ENCODE results near the gene TRHDE. TPM values are rescaled to one million over a fixed set of nuclear protein-coding genes. Genes with fewer than 3 reads are reported as not detected.

TRHDE gene
- total and polyA plus RNA-seq, 2 donors (not counting 1 experiment from before 2014, with no cell fraction given) = 7.3 to 8.8 TPM

DNA sequence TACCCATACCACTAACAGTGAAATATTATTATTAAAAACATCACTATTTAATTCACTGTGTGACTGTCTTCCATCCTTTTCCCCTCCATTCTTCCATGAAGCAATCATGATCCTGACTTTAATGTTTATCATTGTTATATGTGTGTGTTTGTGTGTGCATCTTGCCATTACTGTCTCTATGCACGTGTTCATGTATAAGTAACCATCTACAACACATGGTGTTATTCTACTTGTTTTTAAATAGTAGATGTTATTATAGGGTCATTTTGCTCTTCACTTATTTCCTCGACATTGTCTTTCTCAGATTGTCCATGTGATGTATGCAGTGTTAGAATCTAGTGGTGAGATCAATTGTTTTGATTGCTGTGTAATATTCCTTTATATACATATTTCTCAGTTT, 195.8 kb downstream of the TRHDE start:
- TF ChIP-seq, protein P1, sequence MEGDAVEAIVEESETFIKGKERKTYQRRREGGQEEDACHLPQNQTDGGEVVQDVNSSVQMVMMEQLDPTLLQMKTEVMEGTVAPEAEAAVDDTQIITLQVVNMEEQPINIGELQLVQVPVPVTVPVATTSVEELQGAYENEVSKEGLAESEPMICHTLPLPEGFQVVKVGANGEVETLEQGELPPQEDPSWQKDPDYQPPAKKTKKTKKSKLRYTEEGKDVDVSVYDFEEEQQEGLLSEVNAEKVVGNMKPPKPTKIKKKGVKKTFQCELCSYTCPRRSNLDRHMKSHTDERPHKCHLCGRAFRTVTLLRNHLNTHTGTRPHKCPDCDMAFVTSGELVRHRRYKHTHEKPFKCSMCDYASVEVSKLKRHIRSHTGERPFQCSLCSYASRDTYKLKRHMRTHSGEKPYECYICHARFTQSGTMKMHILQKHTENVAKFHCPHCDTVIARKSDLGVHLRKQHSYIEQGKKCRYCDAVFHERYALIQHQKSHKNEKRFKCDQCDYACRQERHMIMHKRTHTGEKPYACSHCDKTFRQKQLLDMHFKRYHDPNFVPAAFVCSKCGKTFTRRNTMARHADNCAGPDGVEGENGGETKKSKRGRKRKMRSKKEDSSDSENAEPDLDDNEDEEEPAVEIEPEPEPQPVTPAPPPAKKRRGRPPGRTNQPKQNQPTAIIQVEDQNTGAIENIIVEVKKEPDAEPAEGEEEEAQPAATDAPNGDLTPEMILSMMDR (conservative IDR thresholded peaks at IDR 0.05 in 1 of 2, IDR thresholded peaks at IDR 0.05 in 1 of 2; ENCODE audit: low read depth in 1 of 2, low read length in 2 of 2) = no peak
- no peak for TF ChIP-seq EZH2 (IDR thresholded peaks at IDR 0.05; ENCODE audit: low read length, missing control alignments)
- Histone ChIP-seq H3K36me3 (ENCODE audit: control insufficient read depth, insufficient read depth, low read length) (no peaks in the 10 kb centered on the region), H3K4me2 (ENCODE audit: extremely low read depth, insufficient read depth, low read length) (no peak overlapping the region), H3K4me3 (replicated peaks in 1 of 4; ENCODE audit: control extremely low read depth in 1 of 4, insufficient read depth in 1 of 4, low read depth in 3 of 4, low read length in 4 of 4) (no peak overlapping the region), H3K27ac (ENCODE audit: insufficient read depth, low read length) (no peak overlapping the region), H4K20me1 (ENCODE audit: control insufficient read depth, extremely low read depth, insufficient read depth, low read length) (no peaks in the 10 kb centered on the region), H3K4me1 (ENCODE audit: control insufficient read depth, extremely low read depth, insufficient read depth, low read length) (no peaks in the 10 kb centered on the region), H2AFZ (ENCODE audit: low read length) (no peak overlapping the region), H3K27me3 (ENCODE audit: control insufficient read depth, insufficient read depth, low read length) (no peaks in the 10 kb centered on the region), H3K9ac (ENCODE audit: insufficient read depth, low read length) (no peak overlapping the region), H3K9me3 (ENCODE audit: control insufficient read depth, insufficient read depth, low read depth, low read length) (no peaks in the 10 kb centered on the region), H3K79me2 (ENCODE audit: control insufficient read depth, insufficient read depth, low read length) (no peaks in the 10 kb centered on the region)
- no peak for DNase-seq (ENCODE audit: low read depth in 2 of 2)

DNA sequence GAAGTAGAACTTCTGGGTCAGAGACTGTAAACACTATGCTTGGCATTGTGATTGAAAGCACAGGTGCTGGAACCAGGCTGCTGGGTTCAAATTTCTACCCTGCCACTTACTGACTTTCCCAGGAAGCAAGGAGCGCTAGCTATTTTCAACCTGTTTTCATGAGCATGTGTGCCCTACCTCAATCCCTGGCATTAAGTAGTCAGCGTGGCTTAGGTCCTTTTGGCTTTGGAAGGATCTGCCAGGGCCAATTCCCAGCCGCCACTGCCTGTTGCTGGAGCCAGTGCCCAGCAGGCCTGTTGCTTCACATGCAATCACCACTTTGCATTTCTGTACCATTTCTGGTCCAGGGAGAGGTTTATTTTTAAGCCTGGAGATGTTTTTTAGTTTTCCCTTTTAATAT, 196.3 kb downstream of the TRHDE start:
- Histone ChIP-seq H3K9ac (ENCODE audit: insufficient read depth, low read length) (no peak overlapping the region), H3K4me3 (replicated peaks in 1 of 4; ENCODE audit: control extremely low read depth in 1 of 4, insufficient read depth in 1 of 4, low read depth in 3 of 4, low read length in 4 of 4) (no peak overlapping the region), H3K4me2 (ENCODE audit: extremely low read depth, insufficient read depth, low read length) (no peak overlapping the region), H3K79me2 (ENCODE audit: control insufficient read depth, insufficient read depth, low read length) (no peaks in the 10 kb centered on the region), H3K9me3 (ENCODE audit: control insufficient read depth, insufficient read depth, low read depth, low read length) (no peaks in the 10 kb centered on the region), H3K36me3 (ENCODE audit: control insufficient read depth, insufficient read depth, low read length) (no peaks in the 10 kb centered on the region), H3K27me3 (ENCODE audit: control insufficient read depth, insufficient read depth, low read length) (no peaks in the 10 kb centered on the region), H3K27ac (ENCODE audit: insufficient read depth, low read length) (no peak overlapping the region), H4K20me1 (ENCODE audit: control insufficient read depth, extremely low read depth, insufficient read depth, low read length) (no peaks in the 10 kb centered on the region), H3K4me1 (ENCODE audit: control insufficient read depth, extremely low read depth, insufficient read depth, low read length) (no peaks in the 10 kb centered on the region), H2AFZ (ENCODE audit: low read length) (no peak overlapping the region)
- TF ChIP-seq EZH2 (IDR thresholded peaks at IDR 0.05; ENCODE audit: low read length, missing control alignments) = no peak
- TF ChIP-seq, protein P1 (conservative IDR thresholded peaks at IDR 0.05 in 1 of 2, IDR thresholded peaks at IDR 0.05 in 1 of 2; ENCODE audit: low read depth in 1 of 2, low read length in 2 of 2) = no peak
- no peak for DNase-seq (ENCODE audit: low read depth in 2 of 2)

DNA sequence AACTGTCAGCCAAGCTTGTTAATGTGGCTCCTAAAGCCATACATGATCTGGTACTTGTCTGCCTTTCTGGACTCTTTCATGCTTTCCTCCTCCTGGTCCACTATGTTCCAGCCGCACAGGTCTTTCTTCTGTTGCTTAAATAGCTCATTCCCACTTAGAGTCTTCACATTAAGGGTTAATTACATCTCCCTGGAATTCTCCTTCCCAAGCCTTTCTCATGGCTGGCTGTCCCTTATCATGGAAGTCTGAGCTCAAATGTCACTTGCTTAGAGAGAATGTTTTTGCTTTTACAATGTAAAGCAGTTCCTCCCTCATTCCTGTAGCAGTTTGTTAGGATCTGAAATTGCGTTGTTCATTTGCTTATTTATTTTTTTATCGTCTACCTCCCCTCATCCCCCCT, 199.6 kb downstream of the TRHDE start:
- no peak overlapping the region for H3K4me3 ChIP-seq (replicated peaks in 1 of 4; ENCODE audit: control extremely low read depth in 1 of 4, insufficient read depth in 1 of 4, low read depth in 3 of 4, low read length in 4 of 4)
- no peaks in the 10 kb centered on the region for H3K36me3 ChIP-seq (ENCODE audit: control insufficient read depth, insufficient read depth, low read length)
- no peak overlapping the region for H3K4me2 ChIP-seq (ENCODE audit: extremely low read depth, insufficient read depth, low read length)
- no peak for DNase-seq (ENCODE audit: low read depth in 2 of 2)
- H3K9ac ChIP-seq (ENCODE audit: insufficient read depth, low read length) = no peak overlapping the region
- H4K20me1 ChIP-seq (ENCODE audit: control insufficient read depth, extremely low read depth, insufficient read depth, low read length) = no peaks in the 10 kb centered on the region
- no peak overlapping the region for H3K27ac ChIP-seq (ENCODE audit: insufficient read depth, low read length)
- no peaks in the 10 kb centered on the region for H3K4me1 ChIP-seq (ENCODE audit: control insufficient read depth, extremely low read depth, insufficient read depth, low read length)
- no peaks in the 10 kb centered on the region for H3K27me3 ChIP-seq (ENCODE audit: control insufficient read depth, insufficient read depth, low read length)
- H3K9me3 ChIP-seq (ENCODE audit: control insufficient read depth, insufficient read depth, low read depth, low read length) = no peaks in the 10 kb centered on the region
- H2AFZ ChIP-seq (ENCODE audit: low read length) = no peak overlapping the region
- no peaks in the 10 kb centered on the region for H3K79me2 ChIP-seq (ENCODE audit: control insufficient read depth, insufficient read depth, low read length)
- TF ChIP-seq, protein P1 (conservative IDR thresholded peaks at IDR 0.05 in 1 of 2, IDR thresholded peaks at IDR 0.05 in 1 of 2; ENCODE audit: low read depth in 1 of 2, low read length in 2 of 2) = no peak
- no peak for TF ChIP-seq EZH2 (IDR thresholded peaks at IDR 0.05; ENCODE audit: low read length, missing control alignments)

Data from fibroblast of lung (primary cell).